Left kidney (tissue), 2 donors: ENCODE results near the gene ATG9B. TPM values are rescaled to one million over a fixed set of nuclear protein-coding genes. Genes with fewer than 3 reads are reported as not detected.
"Not testable (repeated sequence)": the region's sequence is repeated elsewhere in the genome, so short reads cannot be mapped to it uniquely, and the experiment has no call there.

Source experiments
- DNase-seq: peaks from one replicate; pipeline ENCODE4 v3.0.0-alpha.2; 2013
- polyA plus RNA-seq: library from polyadenylated mRNA; unstranded; fragments of 120-200 nt; gene quantifications from one replicate; pipeline ENCODE4 v1.2.1, GENCODE V29; 2013; ENCODE audit not compliant: insufficient read length

ATG9B gene
- polyA plus RNA-seq, 1 donor: 3.0 TPM

GRCh38 chr7:151059367-151060112 lies 35.2 kb upstream of the ATG9B start, which contains the start of gene SLC4A2:
TSS of gene SLC4A2 (plus strand) at chr7:151059589. CDS start at chr7:151061988, 2,399 bp downstream.
- DNase-seq: peak; percentile 87

GRCh38 chr7:151058781-151059366 lies 34.6 kb upstream of the ATG9B start:
- DNase-seq: no peak

- peak; percentile 98 for DNase-seq
Observed at GRCh38 chr7:151057989-151058780, 33.9 kb upstream of the ATG9B start.

- no peak for DNase-seq
Observed at GRCh38 chr7:151057506-151057988, 33.3 kb upstream of the ATG9B start, which contains the start of gene CDK5. TSS of gene CDK5 (minus strand) at chr7:151057897. CDS start at chr7:151057848, 49 bp downstream.

GRCh38 chr7:151056666-151057505 lies 32.6 kb upstream of the ATG9B start:
- no peak for DNase-seq

- no peak for DNase-seq
Observed at GRCh38 chr7:151056283-151056665, 32.0 kb upstream of the ATG9B start.

- no peak for DNase-seq
Observed at GRCh38 chr7:151053751-151054150, 29.5 kb upstream of the ATG9B start.

GRCh38 chr7:151053096-151053495 lies 28.8 kb upstream of the ATG9B start:
- DNase-seq: no peak

GRCh38 chr7:151051108-151051507 lies 26.8 kb upstream of the ATG9B start:
- no peak for DNase-seq

GRCh38 chr7:151048911-151049463 lies 24.7 kb upstream of the ATG9B start:
- DNase-seq: no peak

GRCh38 chr7:151047976-151048815 lies 23.9 kb upstream of the ATG9B start, which contains the start of gene ASIC3:
TSS of gene ASIC3 (plus strand) at chr7:151048531. CDS start at chr7:151048886, 355 bp downstream.
- no peak for DNase-seq

GRCh38 chr7:151046603-151047573 lies 22.6 kb upstream of the ATG9B start:
- no peak for DNase-seq

GRCh38 chr7:151045967-151046366 lies 21.7 kb upstream of the ATG9B start:
- no peak for DNase-seq

- DNase-seq: no peak
Observed at GRCh38 chr7:151045262-151045661, 21.0 kb upstream of the ATG9B start.

GRCh38 chr7:151043959-151044358 lies 19.7 kb upstream of the ATG9B start:
- DNase-seq: no peak

- DNase-seq: not testable (repeated sequence)
Observed at GRCh38 chr7:151043449-151043848, 19.2 kb upstream of the ATG9B start.

- no peak for DNase-seq
Observed at GRCh38 chr7:151040616-151041375, 16.5 kb upstream of the ATG9B start.

- DNase-seq: no peak
Observed at GRCh38 chr7:151039850-151040548, 15.7 kb upstream of the ATG9B start.
